NCI-H2196 (cell line): ENCODE measurements around the gene CCDC171.
"Not testable (repeated sequence)": the region's sequence is repeated elsewhere in the genome, so short reads cannot be mapped to it uniquely, and the experiment has no call there.

Experiments used
- DNase-seq: peaks from one replicate; lab custom pipeline; 2025; ENCODE audit not compliant: unreplicated experiment; lab: John Stamatoyannopoulos, UW

The CCDC171 gene

GRCh38 chr9:15693701-15694100 lies 140.9 kb downstream of the CCDC171 start:
- no peak for DNase-seq

- no peak for DNase-seq
These were observed 144.1 kb downstream of the CCDC171 start for GRCh38 chr9:15696979-15697378.

GRCh38 chr9:15697446-15697851 lies 144.6 kb downstream of the CCDC171 start:
- DNase-seq: peak; percentile 37

GRCh38 chr9:15699876-15700559 lies 147.2 kb downstream of the CCDC171 start:
- not testable (repeated sequence) for DNase-seq

GRCh38 chr9:15707000-15707399 lies 154.2 kb downstream of the CCDC171 start:
- no peak for DNase-seq

GRCh38 chr9:15711531-15711930 lies 158.7 kb downstream of the CCDC171 start:
- DNase-seq: no peak

- DNase-seq: no peak
These were observed 159.1 kb downstream of the CCDC171 start for GRCh38 chr9:15711931-15712330.

GRCh38 chr9:15714746-15715145 lies 161.9 kb downstream of the CCDC171 start:
- no peak for DNase-seq

GRCh38 chr9:15717290-15717967 lies 164.6 kb downstream of the CCDC171 start:
- no peak for DNase-seq

GRCh38 chr9:15718423-15718822 lies 165.6 kb downstream of the CCDC171 start:
- no peak for DNase-seq

GRCh38 chr9:15720861-15721260 lies 168.0 kb downstream of the CCDC171 start:
- no peak for DNase-seq

- DNase-seq: no peak
These were observed 170.0 kb downstream of the CCDC171 start for GRCh38 chr9:15722888-15723287.

- no peak for DNase-seq
These were observed 171.2 kb downstream of the CCDC171 start for GRCh38 chr9:15724016-15724415.

- DNase-seq: no peak
These were observed 171.8 kb downstream of the CCDC171 start for GRCh38 chr9:15724612-15725011.

- DNase-seq: no peak
These were observed 173.1 kb downstream of the CCDC171 start for GRCh38 chr9:15725953-15726352.

GRCh38 chr9:15729507-15729906 lies 176.7 kb downstream of the CCDC171 start:
- no peak for DNase-seq

GRCh38 chr9:15735083-15735857 lies 182.4 kb downstream of the CCDC171 start:
- DNase-seq: peak; percentile 18

GRCh38 chr9:15736569-15736968 lies 183.7 kb downstream of the CCDC171 start:
- no peak for DNase-seq

- DNase-seq: no peak
These were observed 185.2 kb downstream of the CCDC171 start for GRCh38 chr9:15738011-15738410.

- no peak for DNase-seq
These were observed 188.2 kb downstream of the CCDC171 start for GRCh38 chr9:15741015-15741414.

GRCh38 chr9:15743512-15743911 lies 190.7 kb downstream of the CCDC171 start:
- DNase-seq: no peak

GRCh38 chr9:15744196-15744595 lies 191.4 kb downstream of the CCDC171 start:
- no peak for DNase-seq
